ENCODE measurements around the gene AVL9. TPM values are rescaled to one million over a fixed set of nuclear protein-coding genes. Genes with fewer than 3 reads are reported as not detected.
"Not testable (repeated sequence)": the region's sequence is repeated elsewhere in the genome, so short reads cannot be mapped to it uniquely, and the experiment has no call there.

Gene AVL9
- polyA plus RNA-seq, 1 of the 3 experiments (the other 2 are of a cell fraction), result 8.9 TPM

- H3K79me2 ChIP-seq (ENCODE audit: insufficient read depth); H3K4me3 ChIP-seq (ENCODE audit: low read depth in 2 of 2, low read length in 1 of 2); DNase-seq; CTCF ChIA-PET; POLR2A ChIA-PET; H2AFZ ChIP-seq (ENCODE audit: low read depth); H3K9ac ChIP-seq; H3K27me3 ChIP-seq (ENCODE audit: insufficient read depth); H3K4me1 ChIP-seq (ENCODE audit: control insufficient read depth in 1 of 2, insufficient read depth in 2 of 2, low read depth in 1 of 2, low read length in 1 of 2); H3F3A ChIP-seq (replicated peaks; ENCODE audit: insufficient read depth); H3K27ac ChIP-seq (ENCODE audit: low read depth in 2 of 2, low read length in 1 of 2); H3K36me3 ChIP-seq (replicated peaks in 1 of 2; ENCODE audit: control insufficient read depth in 1 of 2, insufficient read depth in 2 of 2, low read length in 1 of 2); H3K9me3 ChIP-seq; H4K20me1 ChIP-seq (ENCODE audit: insufficient read depth); H3K9me2 ChIP-seq; H3K4me2 ChIP-seq: not testable (repeated sequence)
- 82% methylated on average over 7 of the region's 7 CpGs for WGBS (ENCODE audit: low lambda C conversion rate)
These were observed 108.8 kb downstream of the AVL9 start for GRCh38 chr7:32604047-32604446.

- ChIA-PET CTCF (no interaction called here), POLR2A (no interaction called here)
- no peaks in the 10 kb centered on the region for H4K20me1 ChIP-seq (ENCODE audit: insufficient read depth)
- no peaks in the 10 kb centered on the region for H3F3A ChIP-seq (replicated peaks; ENCODE audit: insufficient read depth)
- H3K27me3 ChIP-seq (ENCODE audit: insufficient read depth), result no peaks in the 10 kb centered on the region
- no peak for TF ChIP-seq MEF2A (IDR thresholded peaks at IDR 0.05; ENCODE audit: borderline replicate concordance, low read depth)
- no peak for TF ChIP-seq NRF1 (IDR thresholded peaks at IDR 0.05; ENCODE audit: low read depth, low read length)
- TF ChIP-seq, protein P1, sequence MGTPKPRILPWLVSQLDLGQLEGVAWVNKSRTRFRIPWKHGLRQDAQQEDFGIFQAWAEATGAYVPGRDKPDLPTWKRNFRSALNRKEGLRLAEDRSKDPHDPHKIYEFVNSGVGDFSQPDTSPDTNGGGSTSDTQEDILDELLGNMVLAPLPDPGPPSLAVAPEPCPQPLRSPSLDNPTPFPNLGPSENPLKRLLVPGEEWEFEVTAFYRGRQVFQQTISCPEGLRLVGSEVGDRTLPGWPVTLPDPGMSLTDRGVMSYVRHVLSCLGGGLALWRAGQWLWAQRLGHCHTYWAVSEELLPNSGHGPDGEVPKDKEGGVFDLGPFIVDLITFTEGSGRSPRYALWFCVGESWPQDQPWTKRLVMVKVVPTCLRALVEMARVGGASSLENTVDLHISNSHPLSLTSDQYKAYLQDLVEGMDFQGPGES (IDR thresholded peaks at IDR 0.05; ENCODE audit: low read depth, low read length), result no peak
- TF ChIP-seq FOSL2 (IDR thresholded peaks at IDR 0.05; ENCODE audit: borderline replicate concordance, low read depth), result no peak
- TF ChIP-seq GATA2 (CRISPR knock-in tag; IDR thresholded peaks at IDR 0.05), result no peak
- no peak for TF ChIP-seq TAF1 (IDR thresholded peaks at IDR 0.05; ENCODE audit: borderline replicate concordance, low read depth, low read length)
- TF ChIP-seq CTCF (IDR thresholded peaks at IDR 0.05), result no peak
- no peak for TF ChIP-seq RXRA (IDR thresholded peaks at IDR 0.05; ENCODE audit: borderline replicate concordance, low read depth)
- TF ChIP-seq SIN3A (IDR thresholded peaks at IDR 0.05; ENCODE audit: borderline replicate concordance, low read depth, low read length), result no peak
- no peak for TF ChIP-seq YY1 (IDR thresholded peaks at IDR 0.05; ENCODE audit: low read depth)
- TF ChIP-seq RCOR1 (IDR thresholded peaks at IDR 0.05; ENCODE audit: low read length), result no peak
- no peak for TF ChIP-seq JUND (IDR thresholded peaks at IDR 0.05)
- no peak for TF ChIP-seq RFX5 (IDR thresholded peaks at IDR 0.05; ENCODE audit: low read length)
- TF ChIP-seq EP300 (IDR thresholded peaks at IDR 0.05; ENCODE audit: borderline replicate concordance in 1 of 2, low read depth in 1 of 2, low read length in 1 of 2), result no peak
- no peaks in the 10 kb centered on the region for H3K9me3 ChIP-seq
- no peaks in the 10 kb centered on the region for H3K4me1 ChIP-seq (ENCODE audit: control insufficient read depth in 1 of 2, insufficient read depth in 2 of 2, low read depth in 1 of 2, low read length in 1 of 2)
- no peak overlapping the region for H3K4me2 ChIP-seq
- no peak overlapping the region for H3K9ac ChIP-seq
- H3K27ac ChIP-seq (ENCODE audit: low read depth in 2 of 2, low read length in 1 of 2), result no peak overlapping the region
- no peak overlapping the region for H3K4me3 ChIP-seq (ENCODE audit: low read depth in 2 of 2, low read length in 1 of 2)
- no peaks in the 10 kb centered on the region for H3K9me2 ChIP-seq
- H3K36me3 ChIP-seq (replicated peaks in 1 of 2; ENCODE audit: control insufficient read depth in 1 of 2, insufficient read depth in 2 of 2, low read length in 1 of 2), result no peaks in the 10 kb centered on the region
- no peak overlapping the region for H2AFZ ChIP-seq (ENCODE audit: low read depth)
- H3K79me2 ChIP-seq (ENCODE audit: insufficient read depth), result no peaks in the 10 kb centered on the region
- no peak for DNase-seq
These were observed 109.7 kb downstream of the AVL9 start for GRCh38 chr7:32605032-32605431.
